ENCODE data around the gene TMED5. TPM values are rescaled to one million over a fixed set of nuclear protein-coding genes. Genes with fewer than 3 reads are reported as not detected.

Gene TMED5
- polyA plus RNA-seq, 1 donor from 2014 or later: 22.3 TPM

GRCh38 chr1:93190432-93190831, 10.2 kb upstream of the TMED5 start:
- Histone ChIP-seq H3K27ac (ENCODE audit: low read length) (no peak overlapping the region), H3K79me2 (replicated peaks; ENCODE audit: insufficient read depth, low read length) (no peaks in the 10 kb centered on the region), H3K36me3 (ENCODE audit: insufficient read depth, low read length) (no peaks in the 10 kb centered on the region), H3K9ac (ENCODE audit: low read length) (no peak overlapping the region), H3K4me3 (ENCODE audit: low read length) (no peak overlapping the region), H3K9me3 (ENCODE audit: low read length) (no peaks in the 10 kb centered on the region), H3F3A (ENCODE audit: insufficient read depth, low read length, poor library complexity, severe bottlenecking) (no peaks in the 10 kb centered on the region), H3K9me2 (ENCODE audit: insufficient read depth, low read length) (no peaks in the 10 kb centered on the region), H4K20me1 (ENCODE audit: insufficient read depth) (no peaks in the 10 kb centered on the region), H2AFZ (ENCODE audit: low read depth, low read length) (no peak overlapping the region), H3K27me3 (ENCODE audit: insufficient read depth, low read depth, low read length) (no peaks in the 10 kb centered on the region), H3K4me2 (ENCODE audit: low read length) (no peak overlapping the region)
- TF ChIP-seq RAD21 (conservative IDR thresholded peaks at IDR 0.05) (no peak), EZH2 (IDR thresholded peaks at IDR 0.05; ENCODE audit: borderline replicate concordance, insufficient read depth, low read length, poor library complexity, severe bottlenecking) (no peak), TAF1 (IDR thresholded peaks at IDR 0.05; ENCODE audit: low read depth) (no peak), EP300 (conservative IDR thresholded peaks at IDR 0.05; ENCODE audit: poor library complexity, severe bottlenecking) (no peak), POLR2AphosphoS5 (IDR thresholded peaks at IDR 0.05) (no peak), SMC3 (conservative IDR thresholded peaks at IDR 0.05; ENCODE audit: poor library complexity) (no peak)
- TF ChIP-seq, protein P1, sequence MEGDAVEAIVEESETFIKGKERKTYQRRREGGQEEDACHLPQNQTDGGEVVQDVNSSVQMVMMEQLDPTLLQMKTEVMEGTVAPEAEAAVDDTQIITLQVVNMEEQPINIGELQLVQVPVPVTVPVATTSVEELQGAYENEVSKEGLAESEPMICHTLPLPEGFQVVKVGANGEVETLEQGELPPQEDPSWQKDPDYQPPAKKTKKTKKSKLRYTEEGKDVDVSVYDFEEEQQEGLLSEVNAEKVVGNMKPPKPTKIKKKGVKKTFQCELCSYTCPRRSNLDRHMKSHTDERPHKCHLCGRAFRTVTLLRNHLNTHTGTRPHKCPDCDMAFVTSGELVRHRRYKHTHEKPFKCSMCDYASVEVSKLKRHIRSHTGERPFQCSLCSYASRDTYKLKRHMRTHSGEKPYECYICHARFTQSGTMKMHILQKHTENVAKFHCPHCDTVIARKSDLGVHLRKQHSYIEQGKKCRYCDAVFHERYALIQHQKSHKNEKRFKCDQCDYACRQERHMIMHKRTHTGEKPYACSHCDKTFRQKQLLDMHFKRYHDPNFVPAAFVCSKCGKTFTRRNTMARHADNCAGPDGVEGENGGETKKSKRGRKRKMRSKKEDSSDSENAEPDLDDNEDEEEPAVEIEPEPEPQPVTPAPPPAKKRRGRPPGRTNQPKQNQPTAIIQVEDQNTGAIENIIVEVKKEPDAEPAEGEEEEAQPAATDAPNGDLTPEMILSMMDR (IDR thresholded peaks at IDR 0.05; ENCODE audit: poor library complexity, severe bottlenecking): no peak
- TF ChIP-seq, protein P2, sequence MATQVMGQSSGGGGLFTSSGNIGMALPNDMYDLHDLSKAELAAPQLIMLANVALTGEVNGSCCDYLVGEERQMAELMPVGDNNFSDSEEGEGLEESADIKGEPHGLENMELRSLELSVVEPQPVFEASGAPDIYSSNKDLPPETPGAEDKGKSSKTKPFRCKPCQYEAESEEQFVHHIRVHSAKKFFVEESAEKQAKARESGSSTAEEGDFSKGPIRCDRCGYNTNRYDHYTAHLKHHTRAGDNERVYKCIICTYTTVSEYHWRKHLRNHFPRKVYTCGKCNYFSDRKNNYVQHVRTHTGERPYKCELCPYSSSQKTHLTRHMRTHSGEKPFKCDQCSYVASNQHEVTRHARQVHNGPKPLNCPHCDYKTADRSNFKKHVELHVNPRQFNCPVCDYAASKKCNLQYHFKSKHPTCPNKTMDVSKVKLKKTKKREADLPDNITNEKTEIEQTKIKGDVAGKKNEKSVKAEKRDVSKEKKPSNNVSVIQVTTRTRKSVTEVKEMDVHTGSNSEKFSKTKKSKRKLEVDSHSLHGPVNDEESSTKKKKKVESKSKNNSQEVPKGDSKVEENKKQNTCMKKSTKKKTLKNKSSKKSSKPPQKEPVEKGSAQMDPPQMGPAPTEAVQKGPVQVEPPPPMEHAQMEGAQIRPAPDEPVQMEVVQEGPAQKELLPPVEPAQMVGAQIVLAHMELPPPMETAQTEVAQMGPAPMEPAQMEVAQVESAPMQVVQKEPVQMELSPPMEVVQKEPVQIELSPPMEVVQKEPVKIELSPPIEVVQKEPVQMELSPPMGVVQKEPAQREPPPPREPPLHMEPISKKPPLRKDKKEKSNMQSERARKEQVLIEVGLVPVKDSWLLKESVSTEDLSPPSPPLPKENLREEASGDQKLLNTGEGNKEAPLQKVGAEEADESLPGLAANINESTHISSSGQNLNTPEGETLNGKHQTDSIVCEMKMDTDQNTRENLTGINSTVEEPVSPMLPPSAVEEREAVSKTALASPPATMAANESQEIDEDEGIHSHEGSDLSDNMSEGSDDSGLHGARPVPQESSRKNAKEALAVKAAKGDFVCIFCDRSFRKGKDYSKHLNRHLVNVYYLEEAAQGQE (IDR thresholded peaks at IDR 0.05; ENCODE audit: borderline replicate concordance): no peak

DNA sequence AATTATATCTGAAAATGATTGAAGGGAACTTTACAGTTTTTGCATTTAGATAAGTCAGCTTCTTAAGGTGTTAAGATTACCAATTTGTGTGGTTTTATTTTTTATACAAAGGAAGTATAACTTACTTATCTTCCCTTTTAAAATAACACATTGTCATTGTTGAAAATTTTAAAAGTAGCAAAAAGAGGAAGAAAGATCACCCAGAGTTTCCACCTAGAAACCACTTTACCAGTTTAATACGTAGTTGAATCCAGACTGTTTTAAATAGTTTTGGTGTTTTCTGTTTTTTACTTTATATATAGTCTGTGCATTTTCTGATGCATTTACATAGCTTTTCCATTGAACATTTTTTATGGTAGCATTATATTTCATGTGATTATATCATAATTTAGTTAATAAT, 6.5 kb upstream of the TMED5 start:
- Histone ChIP-seq H3K9me2 (ENCODE audit: insufficient read depth, low read length) (no peaks in the 10 kb centered on the region), H3K9ac (ENCODE audit: low read length) (no peak overlapping the region), H4K20me1 (ENCODE audit: insufficient read depth) (no peaks in the 10 kb centered on the region), H3K4me2 (ENCODE audit: low read length) (no peak overlapping the region), H3K9me3 (ENCODE audit: low read length) (no peaks in the 10 kb centered on the region), H3K36me3 (ENCODE audit: insufficient read depth, low read length) (no peaks in the 10 kb centered on the region), H3K27ac (ENCODE audit: low read length) (no peak overlapping the region), H3F3A (ENCODE audit: insufficient read depth, low read length, poor library complexity, severe bottlenecking) (no peaks in the 10 kb centered on the region), H3K27me3 (ENCODE audit: insufficient read depth, low read depth, low read length) (no peaks in the 10 kb centered on the region), H3K79me2 (replicated peaks; ENCODE audit: insufficient read depth, low read length) (no peaks in the 10 kb centered on the region), H3K4me3 (ENCODE audit: low read length) (no peak overlapping the region), H2AFZ (ENCODE audit: low read depth, low read length) (no peak overlapping the region)
- TF ChIP-seq SMC3 (conservative IDR thresholded peaks at IDR 0.05; ENCODE audit: poor library complexity) (no peak), RAD21 (conservative IDR thresholded peaks at IDR 0.05) (no peak), EZH2 (IDR thresholded peaks at IDR 0.05; ENCODE audit: borderline replicate concordance, insufficient read depth, low read length, poor library complexity, severe bottlenecking) (no peak), TAF1 (IDR thresholded peaks at IDR 0.05; ENCODE audit: low read depth) (no peak)
- TF ChIP-seq, protein P1 (IDR thresholded peaks at IDR 0.05; ENCODE audit: poor library complexity, severe bottlenecking): no peak
